ENCODE data around the gene PLXNA2. TPM values are rescaled to one million over a fixed set of nuclear protein-coding genes. Genes with fewer than 3 reads are reported as not detected.

The PLXNA2 gene
- total and polyA plus RNA-seq, 2 of the 13 experiments (the other 11 are each of a cell fraction or from before 2014, with no cell fraction given): 1.1 to 2.1 TPM

DNA sequence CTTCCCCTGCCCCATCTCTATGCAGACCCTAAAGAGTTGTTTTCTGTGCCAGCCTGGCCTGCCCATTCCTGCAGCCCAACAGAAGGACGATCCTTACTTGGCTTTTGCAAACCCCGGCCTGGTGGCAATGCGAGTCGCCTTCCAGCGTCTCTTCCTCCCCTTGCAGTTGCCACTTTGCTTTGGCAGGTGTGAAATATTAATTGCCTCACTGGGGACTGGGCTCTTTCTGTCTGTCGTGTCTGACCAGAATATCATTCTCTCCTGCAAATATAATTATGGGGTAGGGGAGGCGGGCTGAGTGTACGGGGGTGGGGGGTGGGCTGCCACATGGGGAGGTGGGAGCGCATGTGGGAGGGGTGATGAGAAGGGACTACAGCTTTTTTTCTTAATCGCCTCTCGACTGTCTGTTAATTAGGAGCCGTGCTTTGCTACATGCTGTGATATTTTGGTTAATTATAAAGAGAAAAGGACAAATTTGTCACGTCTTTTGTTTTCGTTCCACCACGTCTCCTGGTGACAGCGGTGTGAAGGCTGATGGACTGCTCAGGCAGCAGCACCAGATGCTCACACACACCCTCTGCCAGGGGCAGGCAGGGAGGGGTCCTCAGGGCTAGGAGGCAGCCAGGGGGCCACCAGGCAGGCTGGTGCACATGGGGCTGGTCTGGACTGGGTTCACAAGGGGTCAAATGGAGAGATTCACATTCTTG is 253.2 kb downstream of the PLXNA2 start:
- WGBS (ENCODE audit: low lambda C conversion rate): 41% methylated on average over 16 of the region's 16 CpGs
- H3K9ac ChIP-seq (ENCODE audit: insufficient read depth, low read depth, low read length): no peak overlapping the region
- no peaks in the 10 kb centered on the region for H3K36me3 ChIP-seq (replicated peaks in 1 of 2; ENCODE audit: control insufficient read depth in 1 of 2, insufficient read depth in 2 of 2, low read length in 2 of 2)
- no peaks in the 10 kb centered on the region for H3K79me2 ChIP-seq (ENCODE audit: insufficient read depth, low read length)
- H3K9me3 ChIP-seq (ENCODE audit: low read length): no peaks in the 10 kb centered on the region
- POLR2A ChIA-PET: no interaction called here
- ATAC-seq: no peak
- no peaks in the 10 kb centered on the region for H4K20me1 ChIP-seq (ENCODE audit: insufficient read depth, low read length)
- H3K4me2 ChIP-seq (ENCODE audit: low read depth, low read length): no peak overlapping the region
- H2AFZ ChIP-seq (ENCODE audit: low read length): no peak overlapping the region
- DNase-seq (ENCODE audit: low spot score): no peak
- H3K27me3 ChIP-seq (ENCODE audit: control insufficient read depth in 1 of 2, insufficient read depth in 2 of 2, low read length in 2 of 2): peaks cover 0 to 21% of the 10 kb centered on the region in 2 experiments; a peak in 1 of 5 replicates
- no TSS peak for BruUV-seq (replicated peaks)
- intact Hi-C loops (cut with micrococcal nuclease; ENCODE audit: unreplicated experiment): no loop called here
- H3K27ac ChIP-seq (ENCODE audit: extremely low read length, insufficient read depth, low read length): no peak overlapping the region
- in situ Hi-C loops (cut with HindIII; ENCODE audit: extremely low pct_ligation_motif_present, low pct_unique_long_range_greater_than_20kb): loop anchor here (10.0 kb wide), 1 partner anchor 106 kb away; no protein-coding TSS in a partner anchor
- CTCF ChIA-PET (ENCODE audit: low intra/inter-chr PET ratio, low total read pairs): no interaction called here
- H3K4me3 ChIP-seq (replicated peaks in 1 of 3; ENCODE audit: insufficient read depth in 1 of 3, low read depth in 2 of 3, low read length in 3 of 3): no peak overlapping the region
- FAIRE-seq: no peak
- H3K4me1 ChIP-seq (ENCODE audit: insufficient read depth, low read length): 0 out of 2 replicates have a peak, but pooled peaks cover under 1% of the 10 kb centered on the region
- TF ChIP-seq ZNF646 (CRISPR knock-in tag; IDR thresholded peaks at IDR 0.05): no peak
- TF ChIP-seq, protein P1, sequence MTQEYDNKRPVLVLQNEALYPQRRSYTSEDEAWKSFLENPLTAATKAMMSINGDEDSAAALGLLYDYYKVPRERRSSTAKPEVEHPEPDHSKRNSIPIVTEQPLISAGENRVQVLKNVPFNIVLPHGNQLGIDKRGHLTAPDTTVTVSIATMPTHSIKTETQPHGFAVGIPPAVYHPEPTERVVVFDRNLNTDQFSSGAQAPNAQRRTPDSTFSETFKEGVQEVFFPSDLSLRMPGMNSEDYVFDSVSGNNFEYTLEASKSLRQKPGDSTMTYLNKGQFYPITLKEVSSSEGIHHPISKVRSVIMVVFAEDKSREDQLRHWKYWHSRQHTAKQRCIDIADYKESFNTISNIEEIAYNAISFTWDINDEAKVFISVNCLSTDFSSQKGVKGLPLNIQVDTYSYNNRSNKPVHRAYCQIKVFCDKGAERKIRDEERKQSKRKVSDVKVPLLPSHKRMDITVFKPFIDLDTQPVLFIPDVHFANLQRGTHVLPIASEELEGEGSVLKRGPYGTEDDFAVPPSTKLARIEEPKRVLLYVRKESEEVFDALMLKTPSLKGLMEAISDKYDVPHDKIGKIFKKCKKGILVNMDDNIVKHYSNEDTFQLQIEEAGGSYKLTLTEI (CRISPR knock-in tag; conservative IDR thresholded peaks at IDR 0.05): no peak
- no peak for TF ChIP-seq MEF2D (CRISPR knock-in tag; IDR thresholded peaks at IDR 0.05)
- no peak for TF ChIP-seq NR3C1 (CRISPR knock-in tag; IDR thresholded peaks at IDR 0.05)
- TF ChIP-seq TEAD3 (CRISPR knock-in tag; optimal IDR thresholded peaks at IDR 0.05; ENCODE audit: borderline replicate concordance): no peak
- no peak for TF ChIP-seq ZNF124 (CRISPR knock-in tag; IDR thresholded peaks at IDR 0.05)
- no peak for TF ChIP-seq GTF3A (CRISPR knock-in tag; conservative IDR thresholded peaks at IDR 0.05)
- TF ChIP-seq ZNF431 (CRISPR knock-in tag; IDR thresholded peaks at IDR 0.05; ENCODE audit: borderline replicate concordance, low read depth): no peak
- TF ChIP-seq ZNF10 (CRISPR knock-in tag; IDR thresholded peaks at IDR 0.05; ENCODE audit: borderline replicate concordance, low read depth): no peak
- TF ChIP-seq, protein P2, sequence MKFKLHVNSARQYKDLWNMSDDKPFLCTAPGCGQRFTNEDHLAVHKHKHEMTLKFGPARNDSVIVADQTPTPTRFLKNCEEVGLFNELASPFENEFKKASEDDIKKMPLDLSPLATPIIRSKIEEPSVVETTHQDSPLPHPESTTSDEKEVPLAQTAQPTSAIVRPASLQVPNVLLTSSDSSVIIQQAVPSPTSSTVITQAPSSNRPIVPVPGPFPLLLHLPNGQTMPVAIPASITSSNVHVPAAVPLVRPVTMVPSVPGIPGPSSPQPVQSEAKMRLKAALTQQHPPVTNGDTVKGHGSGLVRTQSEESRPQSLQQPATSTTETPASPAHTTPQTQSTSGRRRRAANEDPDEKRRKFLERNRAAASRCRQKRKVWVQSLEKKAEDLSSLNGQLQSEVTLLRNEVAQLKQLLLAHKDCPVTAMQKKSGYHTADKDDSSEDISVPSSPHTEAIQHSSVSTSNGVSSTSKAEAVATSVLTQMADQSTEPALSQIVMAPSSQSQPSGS (CRISPR knock-in tag; IDR thresholded peaks at IDR 0.05): no peak
- no peak for TF ChIP-seq ZNF7 (CRISPR knock-in tag; IDR thresholded peaks at IDR 0.05)
- TF ChIP-seq ZNF383 (CRISPR knock-in tag; IDR thresholded peaks at IDR 0.05; ENCODE audit: borderline replicate concordance): no peak
- no peak for TF ChIP-seq ZNF775 (CRISPR knock-in tag; IDR thresholded peaks at IDR 0.05; ENCODE audit: borderline replicate concordance)
- TF ChIP-seq ZNF136 (CRISPR knock-in tag; IDR thresholded peaks at IDR 0.05; ENCODE audit: low read depth): no peak

All from HepG2 (cell line).